Spleen (tissue), 7 donors: ENCODE results near the gene CLIC5.

Experiments used
- POLR2AphosphoS5 ChIP-seq, 3 donors: sonication (generic); formaldehyde crosslinking; IDR thresholded peaks; one replicate each; pipeline ENCODE4 v1.5.1; 2017; ENCODE audit warnings: antibody characterized with exemption in 3 of 3
- TF ChIP-seq, protein P1 (sequence below), 11 experiments: fragments of 200-600 bp in 7 of 11; fragments of 450-650 bp in 4 of 11; sonication (generic) in 4 of 11; IDR thresholded peaks in 8 of 11; conservative IDR thresholded peaks in 3 of 11; 1 replicate in 7 of 11; 2 replicates in 4 of 11; pipeline versions ENCODE4 v1.4.0 to v1.8.0; 2016 to 2021; ENCODE audit warnings: antibody characterized with exemption in 11 of 11, inconsistent platforms in 4 of 11, mild to moderate bottlenecking in 1 of 11
- donor health status: DM: no; HTN: no; CAD: no; lungs with moderate emphysema.
- donor health status: DM: no; HTN: no; CAD: no.
- donor health status: DM: no; HTN: no; CAD: no.

DNA sequence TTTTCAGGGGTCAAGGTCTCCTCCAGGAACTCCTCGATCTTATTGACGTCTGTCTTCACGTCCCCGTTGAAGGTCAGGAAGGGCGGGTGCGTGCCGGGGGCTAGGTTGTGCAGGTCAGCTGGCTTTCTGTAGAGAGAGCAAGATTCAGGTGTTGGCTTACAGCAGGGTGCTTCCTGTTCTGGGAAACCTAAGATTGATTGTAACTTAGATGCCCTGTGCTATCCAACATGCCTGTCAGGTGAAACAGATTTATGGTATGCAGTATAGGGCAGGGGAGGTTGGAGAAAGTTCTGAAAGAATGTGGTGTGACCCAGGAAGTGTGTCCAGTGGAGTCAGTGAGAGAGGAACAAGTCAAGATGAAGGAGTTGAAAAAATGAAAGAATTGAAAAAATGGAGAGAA, 66.4 kb downstream of the CLIC5 start:
- TF ChIP-seq, protein P1, sequence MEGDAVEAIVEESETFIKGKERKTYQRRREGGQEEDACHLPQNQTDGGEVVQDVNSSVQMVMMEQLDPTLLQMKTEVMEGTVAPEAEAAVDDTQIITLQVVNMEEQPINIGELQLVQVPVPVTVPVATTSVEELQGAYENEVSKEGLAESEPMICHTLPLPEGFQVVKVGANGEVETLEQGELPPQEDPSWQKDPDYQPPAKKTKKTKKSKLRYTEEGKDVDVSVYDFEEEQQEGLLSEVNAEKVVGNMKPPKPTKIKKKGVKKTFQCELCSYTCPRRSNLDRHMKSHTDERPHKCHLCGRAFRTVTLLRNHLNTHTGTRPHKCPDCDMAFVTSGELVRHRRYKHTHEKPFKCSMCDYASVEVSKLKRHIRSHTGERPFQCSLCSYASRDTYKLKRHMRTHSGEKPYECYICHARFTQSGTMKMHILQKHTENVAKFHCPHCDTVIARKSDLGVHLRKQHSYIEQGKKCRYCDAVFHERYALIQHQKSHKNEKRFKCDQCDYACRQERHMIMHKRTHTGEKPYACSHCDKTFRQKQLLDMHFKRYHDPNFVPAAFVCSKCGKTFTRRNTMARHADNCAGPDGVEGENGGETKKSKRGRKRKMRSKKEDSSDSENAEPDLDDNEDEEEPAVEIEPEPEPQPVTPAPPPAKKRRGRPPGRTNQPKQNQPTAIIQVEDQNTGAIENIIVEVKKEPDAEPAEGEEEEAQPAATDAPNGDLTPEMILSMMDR (IDR thresholded peaks at IDR 0.05 in 8 of 11, conservative IDR thresholded peaks at IDR 0.05 in 3 of 11): no peak
- no peak for TF ChIP-seq POLR2AphosphoS5 (IDR thresholded peaks at IDR 0.05)
